PC-9 (cell line): ENCODE measurements around the gene WBP1. TPM values are rescaled to one million over a fixed set of nuclear protein-coding genes. Genes with fewer than 3 reads are reported as not detected.

Experiments used
- BruUV-seq: library from RNA; stranded (reverse); fragments of 400-500 nt; replicated peaks from 2 replicates; lab custom pipeline; 2021; lab: Mats Ljungman, UMichigan
- CTCF ChIA-PET: fragments of 300-600 bp; sonication (Branson Sonifier 250); formaldehyde crosslinking; loops from one replicate; lab custom pipeline; 2022; ENCODE audit warnings: antibody characterized with exemption; lab: Charles Lee
- POLR2A ChIA-PET: fragments of 300-600 bp; sonication (Branson Sonifier 250); formaldehyde crosslinking; loops from one replicate; lab custom pipeline; 2022; ENCODE audit warnings: antibody characterized with exemption; ENCODE audit not compliant: unreplicated experiment; lab: Charles Lee
- DNase-seq, 2 experiments: peaks; one replicate each; pipeline versions ENCODE4 v3.0.0 to v3.0.0-alpha.2; 2015 to 2022; ENCODE audit warnings: mixed read lengths in 1 of 2
- H2AFZ ChIP-seq: fragments of 200-600 bp; sonication (generic); 2 replicates; pipeline ENCODE4 v1.8.1; 2017; ENCODE audit warnings: antibody characterized with exemption
- H3F3A ChIP-seq: fragments of 200-600 bp; sonication (generic); 2 replicates; pipeline ENCODE4 v1.8.1; 2017; ENCODE audit warnings: antibody characterized with exemption, mild to moderate bottlenecking, low read depth; ENCODE audit not compliant: insufficient read depth
- H3K27ac ChIP-seq: fragments of 200-600 bp; sonication (generic); 2 replicates; pipeline ENCODE4 v1.6.1; 2016; ENCODE audit warnings: mixed run types
- H3K27me3 ChIP-seq: fragments of 200-600 bp; sonication (generic); 2 replicates; pipeline ENCODE4 v1.6.1; 2016; ENCODE audit warnings: low read depth, mixed run types; ENCODE audit not compliant: insufficient read depth
- H3K36me3 ChIP-seq: fragments of 200-600 bp; sonication (generic); 2 replicates; pipeline ENCODE4 v1.6.1; 2016; ENCODE audit warnings: low read depth, mixed run types
- H3K4me1 ChIP-seq: fragments of 200-600 bp; sonication (generic); replicated peaks from 2 replicates; pipeline ENCODE4 v1.6.1; 2016; ENCODE audit warnings: mixed run types; ENCODE audit not compliant: insufficient read depth
- H3K4me2 ChIP-seq: fragments of 200-600 bp; sonication (generic); 2 replicates; pipeline ENCODE4 v1.6.1; 2017; ENCODE audit warnings: mixed run types
- H3K4me3 ChIP-seq: fragments of 200-600 bp; sonication (generic); 2 replicates; pipeline ENCODE4 v1.6.1; 2016; ENCODE audit warnings: mixed run types
- H3K79me2 ChIP-seq: fragments of 200-600 bp; sonication (generic); 2 replicates; pipeline ENCODE4 v1.6.1; 2017; ENCODE audit warnings: low read depth, mixed run types
- H3K9me2 ChIP-seq: fragments of 200-600 bp; sonication (generic); 2 replicates; pipeline ENCODE4 v1.8.1; 2017; ENCODE audit warnings: mild to moderate bottlenecking; ENCODE audit not compliant: insufficient read depth
- H3K9me3 ChIP-seq: fragments of 200-600 bp; sonication (generic); 2 replicates; pipeline ENCODE4 v1.8.1; 2016; ENCODE audit warnings: low read depth; ENCODE audit not compliant: insufficient read depth
- H4K20me1 ChIP-seq: fragments of 200-600 bp; sonication (generic); 2 replicates; pipeline ENCODE4 v1.8.1; 2017; ENCODE audit not compliant: insufficient read depth
- CTCF ChIP-seq: fragments of 200-600 bp; sonication (generic); conservative IDR thresholded peaks from 2 replicates; pipeline ENCODE4 v1.6.1; 2017; ENCODE audit warnings: mixed run types, antibody characterized with exemption, mild to moderate bottlenecking, moderate library complexity
- EZH2 ChIP-seq: fragments of 200-600 bp; sonication (generic); IDR thresholded peaks from 2 replicates; pipeline ENCODE4 v1.8.0; 2017; ENCODE audit warnings: antibody characterized with exemption, low read depth
- intact Hi-C: fragments of 100-400 bp; cut with micrococcal nuclease; formaldehyde crosslinking; loops from one replicate; pipeline ENCODE4 v1.10.0; 2022; ENCODE audit not compliant: unreplicated experiment
- total RNA-seq: library from RNA; stranded (reverse); gene quantifications from 2 replicates; pipeline ENCODE4 v1.2.3, GENCODE V29; 2021

The WBP1 gene
- total RNA-seq, 1 experiment from 2014 or later: 68.0 TPM

- Histone ChIP-seq H3K9me2 (no peaks in the 10 kb centered on the region), H3K27ac (no peak overlapping the region), H4K20me1 (no peaks in the 10 kb centered on the region), H3K4me1 (peaks cover 26% of the 10 kb centered on the region), H2AFZ (no peak overlapping the region), H3K79me2 (peaks cover 23% of the 10 kb centered on the region), H3K4me2 (no peak overlapping the region), H3F3A (peaks cover 35% of the 10 kb centered on the region; the same call in 1 of the 2 replicates), H3K4me3 (no peak overlapping the region), H3K36me3 (0 out of 2 replicates have a peak, but pooled peaks cover 10% of the 10 kb centered on the region), H3K9me3 (no peaks in the 10 kb centered on the region), H3K27me3 (no peaks in the 10 kb centered on the region)
- no TSS peak for BruUV-seq
- ChIA-PET POLR2A (no interaction called here), CTCF (no interaction called here)
- intact Hi-C loops: loop anchor here (10.0 kb wide), 1 partner anchor 340 kb away; no protein-coding TSS in a partner anchor
- TF ChIP-seq CTCF (no peak), EZH2 (no peak)
- DNase-seq: no peak
Observed at GRCh38 chr2:74504591-74504990, 46.4 kb downstream of the WBP1 start.

GRCh38 chr2:74505448-74506246, 47.4 kb downstream of the WBP1 start:
- POLR2A ChIA-PET: no interaction called here
- H3F3A ChIP-seq: peaks cover 29% of the 10 kb centered on the region; the same call in 1 of the 2 replicates
- CTCF ChIA-PET: no interaction called here
- H3K9me2 ChIP-seq: no peaks in the 10 kb centered on the region
- 0 out of 2 replicates have a peak, but pooled peaks cover 10% of the 10 kb centered on the region for H3K36me3 ChIP-seq
- H3K79me2 ChIP-seq: peaks cover 23% of the 10 kb centered on the region
- intact Hi-C loops: loop anchor here (2.0 to 10.0 kb wide), 2 partner anchors 51 to 339 kb away; partner anchors contain the start of gene INO80B
- H3K27ac ChIP-seq: no peak overlapping the region
- TF ChIP-seq CTCF (no peak), EZH2 (no peak)
- no peak overlapping the region for H2AFZ ChIP-seq
- no peaks in the 10 kb centered on the region for H3K27me3 ChIP-seq
- no peak for DNase-seq
- peak overlapping the region; percentile 64; the same call in 1 of the 2 replicates for H3K4me3 ChIP-seq
- H3K9me3 ChIP-seq: no peaks in the 10 kb centered on the region
- no peaks in the 10 kb centered on the region for H4K20me1 ChIP-seq
- peaks cover 26% of the 10 kb centered on the region for H3K4me1 ChIP-seq
- no TSS peak for BruUV-seq
- peak overlapping the region; percentile 99 for H3K4me2 ChIP-seq

GRCh38 chr2:74507145-74507925, 49.1 kb downstream of the WBP1 start, which contains the start of gene PCGF1:
Gene PCGF1 (minus strand): TSS chr2:74507695. CDS start chr2:74507668, 27 bp downstream.
- peaks cover 23% of the 10 kb centered on the region for H3K79me2 ChIP-seq
- intact Hi-C loops: loop anchor here (1.0 to 10.0 kb wide), 4 partner anchors 22 to 337 kb away; partner anchors contain the start of genes AUP1, HTRA2, INO80B and TTC31
- POLR2A ChIA-PET: no interaction called here
- peak; percentile 97 for DNase-seq
- CTCF ChIA-PET: interaction anchor here (0.7 kb wide), 1 partner anchor 685 kb away, joined by 4 read pairs; no protein-coding TSS in a partner anchor
- TF ChIP-seq EZH2: no peak
- peak; percentile 54 for TF ChIP-seq CTCF
- peaks cover 26% of the 10 kb centered on the region for H3K4me1 ChIP-seq
- no peaks in the 10 kb centered on the region for H3K9me2 ChIP-seq
- H3F3A ChIP-seq: peaks cover 19% of the 10 kb centered on the region; the same call in 1 of the 2 replicates
- H3K27me3 ChIP-seq: no peaks in the 10 kb centered on the region
- H3K4me3 ChIP-seq: peak within 1 kb of the TSS; percentile 64
- H4K20me1 ChIP-seq: no peaks in the 10 kb centered on the region
- H3K9me3 ChIP-seq: no peaks in the 10 kb centered on the region
- H3K36me3 ChIP-seq: 0 out of 2 replicates have a peak, but pooled peaks cover 10% of the 10 kb centered on the region
- no TSS peak for BruUV-seq
- peak within 1 kb of the TSS; percentile 95 for H2AFZ ChIP-seq
- H3K27ac ChIP-seq: peak within 1 kb of the TSS; percentile 73
- H3K4me2 ChIP-seq: peak within 1 kb of the TSS; percentile 99
